HG03159 (cell line): ENCODE results near the gene TSPAN18.

Experiments used
- ATAC-seq: cut with Tn5 transposase; IDR thresholded peaks from one replicate; pipeline ENCODE4 v1.9.1; 2021; ENCODE audit warnings: mild to moderate bottlenecking, moderate library complexity; ENCODE audit not compliant: unreplicated experiment

The TSPAN18 gene

GRCh38 chr11:44795803-44796535, 69.2 kb downstream of the TSPAN18 start:
- ATAC-seq, result no peak

- ATAC-seq, result no peak
These were observed 70.3 kb downstream of the TSPAN18 start for GRCh38 chr11:44797051-44797450.

DNA sequence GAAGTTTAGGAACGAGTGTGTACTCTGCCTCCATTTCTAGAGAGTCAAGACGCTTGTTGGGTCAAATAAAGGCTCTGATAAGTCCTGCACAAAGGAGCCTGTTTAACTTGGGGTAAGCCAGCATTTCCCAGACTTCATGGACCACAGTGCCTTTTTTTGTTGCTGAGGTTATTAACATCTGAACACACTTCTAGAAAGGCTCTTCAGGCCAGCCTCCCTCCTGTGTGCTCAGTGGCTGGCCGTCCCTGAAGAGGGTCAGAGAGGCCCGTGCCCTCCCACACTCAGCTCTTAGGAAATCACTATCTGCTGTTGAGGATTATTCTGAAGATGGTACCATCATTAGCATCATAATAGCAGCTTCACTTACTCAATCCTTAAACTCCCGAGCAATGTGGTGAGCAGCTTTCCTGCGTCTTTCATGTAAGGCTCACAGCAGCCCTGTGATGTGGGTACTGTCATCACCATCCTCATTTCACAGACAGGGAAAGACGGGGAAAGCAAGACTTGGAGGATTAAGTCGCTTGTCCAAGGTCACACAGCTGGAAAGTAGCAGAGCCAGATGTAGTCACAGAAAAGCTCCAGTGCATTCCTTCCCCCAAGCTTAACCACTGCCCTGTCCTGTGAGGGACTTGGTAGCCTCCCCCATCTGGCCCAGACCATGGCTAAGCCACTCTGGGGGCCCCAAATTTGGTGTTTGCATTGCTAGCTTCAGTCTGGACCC, 71.3 kb downstream of the TSPAN18 start:
- no peak for ATAC-seq

GRCh38 chr11:44798607-44798972, 71.8 kb downstream of the TSPAN18 start:
- no peak for ATAC-seq

GRCh38 chr11:44799012-44799411, 72.2 kb downstream of the TSPAN18 start:
- no peak for ATAC-seq

GRCh38 chr11:44802347-44802746, 75.6 kb downstream of the TSPAN18 start:
- no peak for ATAC-seq

DNA sequence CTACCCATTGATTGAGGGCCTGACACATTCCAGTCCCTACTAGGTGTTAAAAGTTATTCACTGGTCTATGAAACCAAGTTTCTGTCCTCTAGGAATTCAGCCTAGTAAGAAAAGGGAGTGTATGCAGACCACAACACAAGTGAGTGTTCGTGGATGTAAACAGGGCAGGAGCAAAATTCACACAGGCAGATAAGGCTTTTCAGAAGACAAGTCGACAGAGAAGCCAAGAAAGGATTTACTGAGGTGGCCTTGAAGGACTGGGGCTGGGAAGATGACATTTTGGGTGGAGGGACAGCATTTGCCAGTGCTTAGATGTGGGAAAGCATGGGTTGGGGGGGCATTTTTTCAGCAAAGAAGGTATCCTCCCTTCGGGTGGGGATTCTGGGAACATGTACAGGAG, 76.2 kb downstream of the TSPAN18 start:
- ATAC-seq, result no peak

GRCh38 chr11:44804449-44805437, 78.0 kb downstream of the TSPAN18 start:
- no peak for ATAC-seq

DNA sequence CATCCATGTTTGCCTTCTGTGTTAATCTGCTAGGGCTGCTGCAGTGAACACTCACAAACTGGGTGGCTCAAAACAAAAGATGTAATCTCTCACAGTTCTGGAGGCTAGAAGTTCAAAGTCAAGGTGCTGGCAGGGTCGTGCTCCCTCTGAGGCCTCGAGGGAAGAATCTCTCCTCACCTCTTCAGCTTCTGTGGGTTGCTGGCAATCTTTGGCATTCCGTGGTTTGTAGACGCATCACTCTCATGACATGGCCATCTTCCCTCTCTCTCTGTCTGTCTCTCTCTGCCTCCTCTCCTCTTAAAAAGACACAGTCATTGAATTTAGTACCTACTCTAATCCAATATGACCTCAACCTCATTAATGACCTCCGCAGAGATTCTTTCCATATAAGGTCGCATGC, 78.8 kb downstream of the TSPAN18 start:
- no peak for ATAC-seq

- ATAC-seq, result no peak
These were observed 81.4 kb downstream of the TSPAN18 start for GRCh38 chr11:44808053-44808753.

DNA sequence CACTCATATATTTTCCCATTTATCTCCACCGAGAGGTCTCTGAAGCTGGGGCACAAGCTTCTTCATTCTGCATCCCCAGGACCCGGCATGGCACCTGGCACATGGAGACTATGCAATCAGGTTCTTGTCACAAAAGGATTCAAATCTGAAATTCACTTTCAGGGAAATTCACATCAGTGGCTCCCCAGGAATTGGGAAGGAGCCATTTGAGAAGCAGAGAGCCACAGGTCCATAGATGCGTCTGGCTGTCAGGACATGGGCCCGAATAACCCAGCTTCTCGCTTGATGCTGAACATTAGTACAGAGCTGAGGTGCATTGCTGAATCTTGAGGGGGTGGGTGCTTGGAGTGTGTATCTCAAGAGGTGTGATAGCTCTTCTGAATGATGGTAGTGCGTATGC, 82.5 kb downstream of the TSPAN18 start:
- ATAC-seq, result no peak

GRCh38 chr11:44811841-44812448, 85.2 kb downstream of the TSPAN18 start:
- no peak for ATAC-seq

DNA sequence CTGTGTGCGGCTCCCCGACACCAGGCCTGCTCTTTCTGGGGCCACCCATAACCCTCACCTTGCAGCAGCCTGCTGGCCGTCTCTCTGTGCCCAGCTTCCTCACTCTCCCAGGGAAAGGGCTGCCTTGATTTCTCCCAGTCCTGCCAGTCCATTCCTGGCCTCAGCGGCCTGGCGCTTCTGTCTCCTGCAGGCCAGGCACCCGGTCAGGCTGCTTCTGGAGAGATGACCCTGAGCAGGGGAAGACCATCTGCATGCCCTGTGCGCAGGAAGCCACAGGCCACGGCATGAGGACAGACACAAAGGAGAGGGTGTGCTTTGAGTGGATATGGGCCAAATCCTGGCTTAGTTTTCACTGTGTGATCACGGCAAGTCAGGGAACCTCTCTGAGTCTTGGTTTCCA, 86.2 kb downstream of the TSPAN18 start:
- ATAC-seq, result no peak

- ATAC-seq, result no peak
These were observed 86.6 kb downstream of the TSPAN18 start for GRCh38 chr11:44813401-44813800.

DNA sequence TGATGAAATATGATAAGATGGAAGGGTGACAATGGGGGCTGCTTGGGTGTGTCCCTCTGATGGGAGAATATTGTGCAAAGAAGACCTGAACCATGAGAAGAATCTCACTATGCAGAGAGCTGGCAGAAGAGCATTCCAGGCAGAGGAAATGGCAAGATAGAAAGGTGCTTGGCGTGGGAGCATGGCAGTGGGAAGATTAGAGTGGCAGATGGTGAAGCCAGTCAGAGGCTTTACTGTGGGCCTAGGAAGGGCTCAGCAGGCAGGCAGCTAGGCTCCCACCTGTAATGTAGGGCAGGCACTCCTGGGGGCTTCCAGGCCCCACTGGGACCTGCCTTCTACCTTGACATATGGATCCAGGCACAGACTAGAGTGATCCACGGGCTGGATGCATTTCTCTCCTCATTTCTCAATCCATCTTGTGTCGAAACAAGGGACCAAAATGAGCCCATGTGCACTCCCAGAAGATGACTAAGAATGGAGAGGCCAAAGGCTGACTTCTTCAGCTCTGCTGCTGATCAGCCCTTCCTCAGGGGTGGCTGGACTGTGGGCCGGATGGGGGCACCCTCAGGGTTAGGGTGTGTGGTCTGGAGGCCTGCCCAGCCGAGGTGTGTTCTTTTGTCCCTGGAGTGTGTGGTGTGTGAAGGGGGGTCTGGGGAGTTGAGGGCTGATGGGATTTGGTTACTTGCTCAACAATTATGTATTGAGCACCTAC, 88.3 kb downstream of the TSPAN18 start:
- ATAC-seq, result no peak

- no peak for ATAC-seq
These were observed 89.2 kb downstream of the TSPAN18 start for GRCh38 chr11:44815917-44816456.

DNA sequence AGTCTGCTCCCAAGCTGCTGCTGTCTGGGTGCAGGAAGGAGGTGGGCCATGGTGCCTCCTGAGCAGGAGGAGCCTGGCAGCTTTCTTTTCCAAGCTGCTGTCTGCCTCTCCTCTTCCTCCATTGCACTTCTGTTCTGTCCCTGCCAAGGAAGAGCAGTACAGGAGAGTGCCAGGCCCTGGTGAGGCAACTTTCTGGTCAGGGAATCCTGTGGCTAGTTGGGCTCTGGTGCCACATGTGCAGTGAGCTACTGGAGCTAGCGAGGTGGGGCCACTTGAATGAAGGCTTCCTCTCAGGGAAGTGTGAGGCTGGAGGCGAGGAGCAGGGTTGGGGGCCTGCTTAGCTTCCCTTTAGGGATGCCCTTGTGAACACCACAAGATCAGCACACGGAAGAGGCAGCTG, 90.0 kb downstream of the TSPAN18 start:
- no peak for ATAC-seq

- no peak for ATAC-seq
These were observed 90.6 kb downstream of the TSPAN18 start for GRCh38 chr11:44817207-44817949.

DNA sequence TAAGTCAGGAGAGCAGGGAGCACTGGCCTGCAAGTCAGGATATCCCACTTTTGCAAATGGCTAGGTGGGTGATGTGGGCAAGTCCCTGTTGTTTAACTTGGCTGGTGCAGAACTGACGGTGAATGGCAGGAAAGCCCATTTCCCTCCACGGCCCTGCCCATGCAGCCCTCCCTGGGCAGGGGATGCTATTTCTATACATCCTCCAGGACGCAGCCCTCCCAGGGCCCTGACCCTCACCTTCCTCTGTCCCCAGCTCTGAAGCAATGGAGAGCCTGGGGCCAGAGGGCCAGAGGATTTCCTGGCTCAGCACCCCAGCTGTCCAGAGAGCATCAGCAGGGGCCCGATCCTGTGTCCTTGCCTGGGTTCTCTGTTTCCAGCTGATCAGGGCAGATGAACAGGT, 91.3 kb downstream of the TSPAN18 start:
- no peak for ATAC-seq
